ENCODE results near the gene TJP1.
"Not testable (repeated sequence)": the region's sequence is repeated elsewhere in the genome, so short reads cannot be mapped to it uniquely, and the experiment has no call there.

Gene TJP1

DNA sequence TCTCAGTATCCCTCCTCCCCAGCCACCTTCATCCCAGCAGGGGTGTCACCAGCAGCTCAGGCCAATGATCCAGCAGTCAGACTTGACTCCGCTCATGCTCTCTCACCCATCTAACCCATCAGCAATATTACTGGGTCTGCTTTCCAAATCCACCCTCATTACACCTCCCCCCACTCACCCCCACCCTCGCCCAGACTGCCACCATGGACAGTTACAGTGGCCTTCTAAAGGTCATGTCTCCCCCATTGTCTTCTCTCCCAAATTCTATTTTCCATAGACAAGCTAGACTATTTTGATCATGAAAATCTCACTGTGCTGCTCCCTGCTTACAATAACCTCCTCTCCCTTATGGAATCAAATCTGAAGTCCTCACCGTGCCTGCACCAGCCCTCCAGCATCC, 156.0 kb downstream of the TJP1 start:
- DNase-seq (ENCODE audit: low spot score), result no peak
- TF ChIP-seq CTCF (IDR thresholded peaks at IDR 0.05; ENCODE audit: extremely low read depth, missing control alignments), result no peak

- no peak for TF ChIP-seq CTCF (IDR thresholded peaks at IDR 0.05; ENCODE audit: extremely low read depth, missing control alignments)
- DNase-seq (ENCODE audit: low spot score), result no peak
Observed at GRCh38 chr15:29665444-29666003, 156.7 kb downstream of the TJP1 start.

GRCh38 chr15:29664406-29664805, 157.9 kb downstream of the TJP1 start:
- DNase-seq (ENCODE audit: low spot score), result no peak

DNA sequence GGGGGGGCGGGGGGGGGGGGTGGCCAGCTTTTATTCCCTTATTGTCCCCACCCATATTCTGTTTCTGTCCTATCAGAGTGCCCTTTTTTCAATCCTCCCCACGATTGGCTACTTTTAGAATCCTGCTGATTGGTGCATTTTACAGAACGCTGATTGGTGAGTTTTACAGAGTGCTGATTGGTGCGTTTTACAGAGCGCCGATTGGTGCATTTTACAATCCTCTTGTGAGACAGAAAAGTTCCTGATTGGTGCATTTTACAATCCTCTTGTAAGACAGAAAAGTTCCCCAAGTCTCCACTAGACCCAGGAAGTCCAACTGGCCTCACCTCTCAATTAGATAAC, 164.8 kb downstream of the TJP1 start:
- not testable (repeated sequence) for DNase-seq (ENCODE audit: low spot score)

More at GRCh38 chr15:29664406-29664805, 157.9 kb downstream of the TJP1 start:
- TF ChIP-seq CTCF (IDR thresholded peaks at IDR 0.05; ENCODE audit: extremely low read depth, missing control alignments), result no peak

DNA sequence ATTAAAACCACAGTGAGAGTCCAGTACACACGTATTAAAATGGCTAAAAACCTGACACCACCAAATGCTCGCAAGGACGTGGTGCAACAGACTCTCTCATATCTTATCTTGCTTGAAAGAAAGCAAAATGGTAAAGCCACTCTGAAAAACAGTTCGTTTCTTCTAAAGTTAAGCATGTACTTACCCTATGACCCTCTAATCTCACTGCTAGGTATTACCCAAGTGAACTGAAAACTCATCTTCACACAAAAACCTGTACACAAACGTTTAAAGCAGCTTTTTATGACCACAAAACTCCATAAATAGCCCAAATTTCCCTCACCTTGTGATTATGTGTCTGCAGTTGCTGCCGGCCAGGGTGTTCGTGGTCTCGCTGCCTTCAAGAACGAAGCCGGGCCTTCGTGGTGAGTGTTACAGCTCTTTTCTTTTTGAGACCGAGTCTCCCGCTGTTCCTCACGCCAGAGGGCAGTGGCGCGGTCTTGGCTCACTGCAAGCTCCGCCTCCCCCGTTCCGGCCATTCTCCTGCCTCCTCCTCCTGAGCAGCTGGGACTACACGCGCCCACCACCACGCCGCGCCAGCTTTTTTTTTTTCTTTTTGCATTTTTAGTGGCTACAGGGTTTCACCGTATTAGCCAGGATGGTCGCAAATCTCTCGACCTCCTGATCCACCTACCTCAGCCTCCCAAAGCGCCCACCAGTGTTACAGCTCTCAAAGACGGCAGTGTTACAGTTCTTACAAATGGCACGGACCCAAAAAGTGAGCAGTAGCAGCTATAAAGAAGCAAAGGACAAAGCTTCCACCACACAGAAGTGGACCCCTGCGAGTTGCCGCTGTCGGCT, 165.4 kb downstream of the TJP1 start:
- no peak for DNase-seq (ENCODE audit: low spot score)
- TF ChIP-seq CTCF (IDR thresholded peaks at IDR 0.05; ENCODE audit: extremely low read depth, missing control alignments), result no peak

GRCh38 chr15:29652595-29652994, 169.7 kb downstream of the TJP1 start:
- DNase-seq (ENCODE audit: low spot score), result no peak
- TF ChIP-seq CTCF (IDR thresholded peaks at IDR 0.05; ENCODE audit: extremely low read depth, missing control alignments), result no peak

DNA sequence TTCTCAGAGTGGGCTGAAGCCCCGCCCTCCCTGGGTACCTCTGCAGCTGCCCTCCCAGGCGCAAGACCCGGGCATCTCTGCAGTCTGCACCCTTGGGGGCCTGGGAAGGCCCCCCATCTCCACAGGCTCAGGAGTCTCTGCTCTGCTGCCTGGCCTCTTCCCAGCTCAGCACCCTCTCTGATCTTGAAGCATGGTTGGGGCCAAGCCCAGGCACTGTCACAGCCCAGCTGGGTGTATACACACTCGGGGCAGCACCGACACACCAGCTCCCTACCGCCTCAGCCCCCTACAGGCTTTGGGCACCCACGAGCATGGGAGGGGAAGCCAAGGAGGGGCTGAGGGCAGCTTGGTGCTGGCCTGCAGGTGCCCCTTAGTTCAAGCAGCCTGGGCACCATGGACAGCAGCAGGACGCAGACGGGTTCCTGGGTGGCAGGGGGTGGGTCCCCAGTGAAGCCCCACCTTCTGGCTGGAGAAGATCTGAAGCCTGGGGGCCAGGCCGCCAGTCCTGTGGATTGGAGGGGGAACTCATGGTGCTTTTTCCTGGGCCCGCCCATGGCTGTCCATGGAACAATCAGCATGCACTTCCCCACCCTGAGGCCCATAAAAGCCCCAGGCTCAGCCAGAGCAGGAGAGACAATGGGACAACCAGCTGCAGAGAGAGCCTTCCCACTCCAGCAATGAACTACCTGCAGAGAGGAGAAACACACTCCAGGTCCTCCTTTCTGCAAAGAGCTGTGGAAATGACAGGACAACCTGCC, 170.6 kb downstream of the TJP1 start:
- TF ChIP-seq CTCF (IDR thresholded peaks at IDR 0.05; ENCODE audit: extremely low read depth, missing control alignments), result no peak
- DNase-seq (ENCODE audit: low spot score), result no peak

Measured in GM20000 (cell line).